ENCODE data around the gene AP2A2.

Gene AP2A2

GRCh38 chr11:928786-929185 lies 3.1 kb downstream of the AP2A2 start:
- Histone ChIP-seq H4K20me1 (ENCODE audit: insufficient read depth, low read length, poor library complexity, severe bottlenecking) (peaks cover 52% of the 10 kb centered on the region), H3K4me1 (ENCODE audit: insufficient read depth, low read length, poor library complexity, severe bottlenecking) (peaks cover 70% of the 10 kb centered on the region), H3K36me3 (ENCODE audit: insufficient read depth, low read length) (no peaks in the 10 kb centered on the region), H3K9ac (ENCODE audit: low read depth, low read length, poor library complexity, severe bottlenecking) (peak overlapping the region; percentile 74), H3F3A (ENCODE audit: low read depth) (peaks cover 14% of the 10 kb centered on the region), H3K27me3 (ENCODE audit: insufficient read depth, low read length, poor library complexity, severe bottlenecking) (no peaks in the 10 kb centered on the region), H3K4me3 (ENCODE audit: low read length, poor library complexity, severe bottlenecking) (peak overlapping the region; percentile 78), H3K79me2 (ENCODE audit: insufficient read depth, low read length) (peaks cover 76% of the 10 kb centered on the region), H3K9me2 (replicated peaks; ENCODE audit: low read depth, low read length) (no peaks in the 10 kb centered on the region), H3K4me2 (ENCODE audit: low read depth, low read length, poor library complexity, severe bottlenecking) (peak overlapping the region; percentile 97), H3K9me3 (ENCODE audit: insufficient read depth, low read depth, low read length) (no peaks in the 10 kb centered on the region), H2AFZ (ENCODE audit: low read length) (no peak overlapping the region)
- TF ChIP-seq EZH2phosphoT487 (IDR thresholded peaks at IDR 0.05; ENCODE audit: borderline replicate concordance) = no peak
- TF ChIP-seq, protein P1, sequence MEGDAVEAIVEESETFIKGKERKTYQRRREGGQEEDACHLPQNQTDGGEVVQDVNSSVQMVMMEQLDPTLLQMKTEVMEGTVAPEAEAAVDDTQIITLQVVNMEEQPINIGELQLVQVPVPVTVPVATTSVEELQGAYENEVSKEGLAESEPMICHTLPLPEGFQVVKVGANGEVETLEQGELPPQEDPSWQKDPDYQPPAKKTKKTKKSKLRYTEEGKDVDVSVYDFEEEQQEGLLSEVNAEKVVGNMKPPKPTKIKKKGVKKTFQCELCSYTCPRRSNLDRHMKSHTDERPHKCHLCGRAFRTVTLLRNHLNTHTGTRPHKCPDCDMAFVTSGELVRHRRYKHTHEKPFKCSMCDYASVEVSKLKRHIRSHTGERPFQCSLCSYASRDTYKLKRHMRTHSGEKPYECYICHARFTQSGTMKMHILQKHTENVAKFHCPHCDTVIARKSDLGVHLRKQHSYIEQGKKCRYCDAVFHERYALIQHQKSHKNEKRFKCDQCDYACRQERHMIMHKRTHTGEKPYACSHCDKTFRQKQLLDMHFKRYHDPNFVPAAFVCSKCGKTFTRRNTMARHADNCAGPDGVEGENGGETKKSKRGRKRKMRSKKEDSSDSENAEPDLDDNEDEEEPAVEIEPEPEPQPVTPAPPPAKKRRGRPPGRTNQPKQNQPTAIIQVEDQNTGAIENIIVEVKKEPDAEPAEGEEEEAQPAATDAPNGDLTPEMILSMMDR (conservative IDR thresholded peaks at IDR 0.05; ENCODE audit: low read length) = no peak

- no peak overlapping the region for H2AFZ ChIP-seq (ENCODE audit: low read length)
- no peaks in the 10 kb centered on the region for H3K27me3 ChIP-seq (ENCODE audit: insufficient read depth, low read length, poor library complexity, severe bottlenecking)
- H3K9me3 ChIP-seq (ENCODE audit: insufficient read depth, low read depth, low read length) = no peaks in the 10 kb centered on the region
- TF ChIP-seq, protein P1 (conservative IDR thresholded peaks at IDR 0.05; ENCODE audit: low read length) = no peak
- TF ChIP-seq EZH2phosphoT487 (IDR thresholded peaks at IDR 0.05; ENCODE audit: borderline replicate concordance) = no peak
- peak overlapping the region; percentile 74 for H3K9ac ChIP-seq (ENCODE audit: low read depth, low read length, poor library complexity, severe bottlenecking)
- H3F3A ChIP-seq (ENCODE audit: low read depth) = peaks cover 14% of the 10 kb centered on the region
- H3K9me2 ChIP-seq (replicated peaks; ENCODE audit: low read depth, low read length) = no peaks in the 10 kb centered on the region
- H4K20me1 ChIP-seq (ENCODE audit: insufficient read depth, low read length, poor library complexity, severe bottlenecking) = peaks cover 58% of the 10 kb centered on the region
- H3K4me2 ChIP-seq (ENCODE audit: low read depth, low read length, poor library complexity, severe bottlenecking) = peak overlapping the region; percentile 97
- H3K79me2 ChIP-seq (ENCODE audit: insufficient read depth, low read length) = peaks cover 82% of the 10 kb centered on the region
- H3K4me1 ChIP-seq (ENCODE audit: insufficient read depth, low read length, poor library complexity, severe bottlenecking) = peaks cover 73% of the 10 kb centered on the region
- H3K36me3 ChIP-seq (ENCODE audit: insufficient read depth, low read length) = no peaks in the 10 kb centered on the region
- H3K4me3 ChIP-seq (ENCODE audit: low read length, poor library complexity, severe bottlenecking) = peak overlapping the region; percentile 78
Measured at GRCh38 chr11:929405-929804, 3.7 kb downstream of the AP2A2 start.

DNA sequence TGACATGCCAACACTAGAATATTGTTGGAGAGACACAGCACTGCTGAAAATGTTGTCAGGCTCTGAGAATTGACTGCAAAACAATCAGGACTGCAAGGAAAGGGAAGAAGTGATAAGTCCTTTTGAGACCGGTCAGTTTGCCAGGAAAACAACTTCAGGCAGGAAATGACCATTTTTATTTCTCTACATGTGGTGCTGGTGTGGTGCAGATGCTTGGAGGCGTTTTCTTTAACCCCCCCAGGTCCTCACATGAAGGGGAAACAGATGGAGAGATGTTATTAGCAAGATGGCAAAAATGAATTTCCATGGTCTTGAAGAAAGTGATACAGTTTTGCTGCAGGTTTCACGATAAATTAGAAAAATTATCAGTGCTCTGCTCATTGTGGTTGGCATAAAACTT lies 5.7 kb downstream of the AP2A2 start:
- no peaks in the 10 kb centered on the region for H3K9me2 ChIP-seq (replicated peaks; ENCODE audit: low read depth, low read length)
- peak overlapping the region; percentile 49 for H3K9ac ChIP-seq (ENCODE audit: low read depth, low read length, poor library complexity, severe bottlenecking)
- H3K36me3 ChIP-seq (ENCODE audit: insufficient read depth, low read length) = no peaks in the 10 kb centered on the region
- peaks cover 76% of the 10 kb centered on the region for H3K4me1 ChIP-seq (ENCODE audit: insufficient read depth, low read length, poor library complexity, severe bottlenecking)
- H3F3A ChIP-seq (ENCODE audit: low read depth) = peaks cover 14% of the 10 kb centered on the region
- no peaks in the 10 kb centered on the region for H3K27me3 ChIP-seq (ENCODE audit: insufficient read depth, low read length, poor library complexity, severe bottlenecking)
- peaks cover 60% of the 10 kb centered on the region for H4K20me1 ChIP-seq (ENCODE audit: insufficient read depth, low read length, poor library complexity, severe bottlenecking)
- peak overlapping the region; percentile 57 for H3K4me3 ChIP-seq (ENCODE audit: low read length, poor library complexity, severe bottlenecking)
- no peak overlapping the region for H2AFZ ChIP-seq (ENCODE audit: low read length)
- TF ChIP-seq, protein P1 (conservative IDR thresholded peaks at IDR 0.05; ENCODE audit: low read length) = no peak
- no peak for TF ChIP-seq EZH2phosphoT487 (IDR thresholded peaks at IDR 0.05; ENCODE audit: borderline replicate concordance)
- peaks cover 95% of the 10 kb centered on the region for H3K79me2 ChIP-seq (ENCODE audit: insufficient read depth, low read length)
- peak overlapping the region; percentile 69 for H3K4me2 ChIP-seq (ENCODE audit: low read depth, low read length, poor library complexity, severe bottlenecking)
- no peaks in the 10 kb centered on the region for H3K9me3 ChIP-seq (ENCODE audit: insufficient read depth, low read depth, low read length)

All from Loucy (cell line).